Measurements from ENCODE around the gene IGF2BP2.
"Not testable (repeated sequence)": the region's sequence is repeated elsewhere in the genome, so short reads cannot be mapped to it uniquely, and the experiment has no call there.

Gene IGF2BP2

DNA sequence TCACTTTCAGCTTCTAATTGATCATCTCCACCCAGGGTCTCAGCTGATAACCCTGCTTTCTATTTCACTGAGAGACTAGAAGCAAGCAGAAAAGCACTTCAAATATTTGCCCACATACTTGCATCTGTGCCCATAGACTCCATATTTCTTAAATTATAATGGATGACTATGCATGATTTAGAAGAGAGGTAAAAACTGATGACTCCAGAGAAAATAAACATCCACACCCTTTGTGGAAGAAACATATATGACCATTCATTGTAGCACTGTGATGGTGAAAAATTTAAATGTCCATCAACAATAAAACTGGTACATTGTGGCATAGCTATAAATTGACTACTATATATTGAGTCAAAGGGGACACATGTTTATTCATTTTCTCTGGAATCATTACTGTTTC is 7.1 kb upstream of the IGF2BP2 start:
- no peak for DNase-seq

- DNase-seq: no peak
Measured at GRCh38 chr3:185831195-185831594, 6.4 kb upstream of the IGF2BP2 start.

- DNase-seq: no peak
Measured at GRCh38 chr3:185830018-185830797, 5.4 kb upstream of the IGF2BP2 start.

- DNase-seq: no peak
Measured at GRCh38 chr3:185828755-185829154, 3.9 kb upstream of the IGF2BP2 start.

- no peak for DNase-seq
Measured at GRCh38 chr3:185827595-185828344, 2.9 kb upstream of the IGF2BP2 start.

GRCh38 chr3:185825639-185826481 is 1.0 kb upstream of the IGF2BP2 start:
- DNase-seq: no peak

- DNase-seq: no peak
Measured at GRCh38 chr3:185824051-185825005, 514 bp downstream of the IGF2BP2 start.

- DNase-seq: no peak
Measured at GRCh38 chr3:185823078-185824044, 1.5 kb downstream of the IGF2BP2 start.

DNA sequence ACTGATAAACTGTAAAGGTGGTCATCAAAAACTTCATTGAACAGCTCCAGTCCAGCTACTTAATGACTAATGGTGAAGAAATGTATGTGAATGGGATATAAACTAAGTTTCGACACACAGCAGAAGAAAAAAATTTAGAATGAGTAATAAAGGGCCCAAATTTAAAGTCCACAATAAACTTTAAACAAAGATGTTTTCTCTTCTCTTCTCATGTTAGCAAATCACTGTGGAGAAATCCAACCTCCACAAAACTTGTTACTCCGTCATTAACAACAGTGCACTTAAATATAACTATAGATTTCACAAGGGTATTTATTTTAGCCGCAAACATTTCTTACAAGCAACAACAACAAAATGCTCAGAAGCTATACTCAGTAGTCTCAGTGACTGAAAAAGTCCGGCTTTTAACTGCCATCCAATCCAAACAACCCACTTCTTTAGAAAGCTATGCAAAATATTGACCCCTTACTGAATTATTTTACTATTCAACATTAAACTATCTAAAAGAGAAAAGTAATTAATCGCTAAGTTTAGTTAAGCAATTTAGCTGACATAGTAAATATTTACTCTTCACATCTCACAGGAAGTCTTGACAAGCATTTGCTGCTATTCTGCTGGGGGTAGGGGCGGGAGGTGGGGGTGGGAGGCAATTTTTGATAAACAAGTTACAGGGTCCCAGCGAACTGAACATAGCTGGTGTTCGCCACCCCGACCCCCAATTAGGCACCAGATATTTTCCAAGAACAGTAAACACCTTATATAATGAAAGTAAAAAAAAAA is 2.4 kb downstream of the IGF2BP2 start:
- DNase-seq: no peak

DNA sequence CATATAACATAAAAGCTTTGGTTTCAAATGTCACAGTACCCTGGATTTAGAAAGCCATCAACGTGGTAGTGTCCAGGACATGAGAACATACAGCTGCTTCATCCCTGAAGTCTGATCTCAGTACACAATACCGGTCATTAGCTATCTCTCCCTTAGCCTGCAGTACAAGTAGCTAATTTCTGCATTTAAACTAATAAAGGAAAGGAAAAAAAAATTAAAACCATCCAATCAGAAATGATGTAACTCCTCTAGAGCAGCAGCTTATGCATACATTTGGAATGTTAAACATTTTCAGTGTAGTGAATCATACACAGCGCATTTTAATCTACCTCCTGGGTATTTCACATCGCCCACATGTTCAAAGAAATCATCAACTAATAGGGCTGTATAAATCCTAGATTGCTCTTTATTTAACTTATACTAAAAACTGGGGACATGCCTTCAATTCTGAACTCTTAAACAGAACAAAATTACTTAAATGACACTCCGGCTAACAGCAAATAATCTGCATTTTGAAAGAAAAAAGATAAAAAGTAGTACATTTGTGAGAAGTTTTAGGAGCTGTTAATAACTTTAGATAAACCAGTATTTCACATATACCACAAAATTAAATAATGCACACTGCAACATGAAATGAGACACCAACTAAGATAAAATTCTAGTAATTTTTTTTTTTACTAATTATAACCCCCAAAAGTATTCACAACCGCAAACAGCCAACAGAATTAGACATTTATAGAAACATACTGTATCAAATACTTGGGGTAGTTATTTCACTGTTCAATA is 3.7 kb downstream of the IGF2BP2 start:
- no peak for DNase-seq

GRCh38 chr3:185818267-185818875 is 6.5 kb downstream of the IGF2BP2 start:
- no peak for DNase-seq

DNA sequence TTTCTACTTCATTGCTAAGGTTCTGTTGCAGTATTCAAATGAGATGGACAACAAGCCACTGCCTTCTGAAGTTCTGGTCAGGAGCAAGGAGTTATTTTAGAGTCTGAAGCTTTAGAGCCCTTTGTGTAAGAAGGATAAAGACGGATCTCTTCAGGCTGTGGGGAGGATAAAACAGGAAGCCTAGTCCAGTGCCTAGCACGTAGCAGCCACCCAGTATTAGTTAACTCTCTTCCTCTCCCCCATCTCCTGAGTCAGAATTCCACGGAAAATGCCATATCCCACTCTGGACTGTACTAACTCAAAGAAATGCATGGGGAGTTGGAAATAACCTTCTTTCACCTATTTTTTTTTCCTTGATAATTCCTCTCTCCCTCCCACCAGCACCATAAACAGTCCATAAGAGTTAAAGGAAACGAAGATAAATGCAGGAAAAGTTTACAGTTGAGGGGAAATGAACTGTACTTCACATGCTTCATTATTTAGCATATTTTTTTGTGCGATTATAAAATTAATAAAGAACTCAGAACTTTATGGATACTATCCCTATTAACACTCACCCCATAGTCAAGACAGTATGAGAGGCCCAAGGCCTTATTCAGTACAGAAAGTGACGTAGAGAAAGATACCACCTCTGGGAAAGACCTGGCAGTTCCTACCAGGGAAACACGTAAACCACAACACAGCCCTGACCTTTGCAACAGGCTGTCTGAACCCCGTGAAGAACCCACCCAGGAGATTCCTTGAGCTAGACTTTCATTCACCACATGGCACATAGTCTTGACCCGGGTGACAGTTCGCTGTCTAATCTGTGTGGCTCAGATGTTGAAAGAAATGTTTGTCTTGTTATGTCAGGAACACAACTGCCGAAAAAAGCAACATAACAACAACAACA is 9.2 kb downstream of the IGF2BP2 start:
- DNase-seq: no peak

- no peak for DNase-seq
Measured at GRCh38 chr3:185813691-185814215, 11.1 kb downstream of the IGF2BP2 start.

- DNase-seq: no peak
Measured at GRCh38 chr3:185813205-185813604, 11.6 kb downstream of the IGF2BP2 start.

- DNase-seq: no peak
Measured at GRCh38 chr3:185807445-185808068, 17.3 kb downstream of the IGF2BP2 start.

DNA sequence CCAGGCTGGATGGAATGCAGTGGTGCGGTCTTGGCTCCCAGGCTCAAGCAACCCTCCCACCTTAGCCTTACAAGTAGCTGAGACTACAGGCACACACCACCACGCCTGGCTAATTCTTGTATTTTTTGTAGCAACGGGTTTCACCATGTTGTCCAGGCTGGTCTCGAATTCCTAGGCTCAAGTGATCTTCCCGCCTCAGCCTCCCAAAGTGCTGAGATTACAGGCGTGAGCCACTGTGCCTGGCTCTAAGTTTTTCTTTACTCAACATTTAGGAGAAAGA is 26.1 kb downstream of the IGF2BP2 start:
- not testable (repeated sequence) for DNase-seq

All from activated CD4-positive, CD25-positive, alpha-beta regulatory T cell (primary cell).